ENCODE measurements around the gene PSD.
A peak's percentile ranks its signal among the peaks of the same experiment; 100 is the strongest.

Gene PSD

GRCh38 chr10:102420181-102420713, 1.7 kb upstream of the PSD start:
- no peak for DNase-seq (ENCODE audit: low read depth in 2 of 2)

GRCh38 chr10:102419269-102420180, 940 bp upstream of the PSD start:
- no peak for DNase-seq (ENCODE audit: low read depth in 2 of 2)

GRCh38 chr10:102416695-102417094, 1.9 kb downstream of the PSD start:
- no peak for DNase-seq (ENCODE audit: low read depth in 2 of 2)

- no peak for DNase-seq (ENCODE audit: low read depth in 2 of 2)
Observed at GRCh38 chr10:102416283-102416682, 2.3 kb downstream of the PSD start.

GRCh38 chr10:102414749-102415148, 3.8 kb downstream of the PSD start:
- DNase-seq (ENCODE audit: low read depth in 2 of 2): no peak

- DNase-seq (ENCODE audit: low read depth in 2 of 2): no peak
Observed at GRCh38 chr10:102413806-102414561, 4.6 kb downstream of the PSD start.

GRCh38 chr10:102413053-102413705, 5.4 kb downstream of the PSD start:
- no peak for DNase-seq (ENCODE audit: low read depth in 2 of 2)

GRCh38 chr10:102412293-102412692, 6.3 kb downstream of the PSD start:
- no peak for DNase-seq (ENCODE audit: low read depth in 2 of 2)

GRCh38 chr10:102411341-102412255, 7.0 kb downstream of the PSD start:
- no peak for DNase-seq (ENCODE audit: low read depth in 2 of 2)

- no peak for DNase-seq (ENCODE audit: low read depth in 2 of 2)
Observed at GRCh38 chr10:102410429-102411073, 8.0 kb downstream of the PSD start.

- no peak for DNase-seq (ENCODE audit: low read depth in 2 of 2)
Observed at GRCh38 chr10:102409604-102410428, 8.8 kb downstream of the PSD start.

- DNase-seq (ENCODE audit: low read depth in 2 of 2): peak; percentile 48 to 60
Observed at GRCh38 chr10:102408728-102409603, 9.6 kb downstream of the PSD start.

- no peak for DNase-seq (ENCODE audit: low read depth in 2 of 2)
Observed at GRCh38 chr10:102408131-102408727, 10.4 kb downstream of the PSD start.

GRCh38 chr10:102407425-102408130, 11.0 kb downstream of the PSD start:
- no peak for DNase-seq (ENCODE audit: low read depth in 2 of 2)

- DNase-seq (ENCODE audit: low read depth in 2 of 2): no peak
Observed at GRCh38 chr10:102406815-102407214, 11.8 kb downstream of the PSD start.

GRCh38 chr10:102405632-102406031, 13.0 kb downstream of the PSD start:
- no peak for DNase-seq (ENCODE audit: low read depth in 2 of 2)

GRCh38 chr10:102405108-102405571, 13.4 kb downstream of the PSD start:
- DNase-seq (ENCODE audit: low read depth in 2 of 2): no peak
